IPS-NIHi7 (cell line): ENCODE results near the gene DCDC1.
"Not testable (repeated sequence)": the region's sequence is repeated elsewhere in the genome, so short reads cannot be mapped to it uniquely, and the experiment has no call there.

Experiments
- DNase-seq: peaks from one replicate; pipeline ENCODE4 v3.0.0; 2012; ENCODE audit warnings: mixed read lengths; ENCODE audit errors: extremely low spot score

The DCDC1 gene

GRCh38 chr11:30991376-30991775, 378.2 kb downstream of the DCDC1 start:
- no peak for DNase-seq

- DNase-seq: no peak
Observed at GRCh38 chr11:30990625-30991296, 378.8 kb downstream of the DCDC1 start.

- DNase-seq: no peak
Observed at GRCh38 chr11:30987819-30988218, 381.7 kb downstream of the DCDC1 start.

GRCh38 chr11:30985536-30985935, 384.0 kb downstream of the DCDC1 start:
- DNase-seq: no peak

- no peak for DNase-seq
Observed at GRCh38 chr11:30984827-30985226, 384.7 kb downstream of the DCDC1 start.

GRCh38 chr11:30984442-30984816, 385.1 kb downstream of the DCDC1 start:
- DNase-seq: no peak

GRCh38 chr11:30983776-30984441, 385.6 kb downstream of the DCDC1 start:
- no peak for DNase-seq

- no peak for DNase-seq
Observed at GRCh38 chr11:30983143-30983542, 386.4 kb downstream of the DCDC1 start.

- DNase-seq: no peak
Observed at GRCh38 chr11:30967579-30967978, 402.0 kb downstream of the DCDC1 start.

GRCh38 chr11:30960387-30960992, 409.0 kb downstream of the DCDC1 start:
- no peak for DNase-seq

GRCh38 chr11:30956751-30957150, 412.8 kb downstream of the DCDC1 start:
- DNase-seq: no peak

- no peak for DNase-seq
Observed at GRCh38 chr11:30949838-30950237, 419.7 kb downstream of the DCDC1 start.

GRCh38 chr11:30947715-30948114, 421.8 kb downstream of the DCDC1 start:
- not testable (repeated sequence) for DNase-seq

GRCh38 chr11:30938810-30939209, 430.7 kb downstream of the DCDC1 start:
- no peak for DNase-seq

- DNase-seq: no peak
Observed at GRCh38 chr11:30938171-30938570, 431.4 kb downstream of the DCDC1 start.

- no peak for DNase-seq
Observed at GRCh38 chr11:30936491-30936890, 433.0 kb downstream of the DCDC1 start.

GRCh38 chr11:30935861-30936260, 433.7 kb downstream of the DCDC1 start:
- no peak for DNase-seq

- DNase-seq: no peak
Observed at GRCh38 chr11:30926130-30926529, 443.4 kb downstream of the DCDC1 start.

GRCh38 chr11:30921811-30922210, 447.7 kb downstream of the DCDC1 start:
- DNase-seq: no peak

GRCh38 chr11:30919389-30920152, 450.0 kb downstream of the DCDC1 start:
- no peak for DNase-seq

- peak; percentile 43 for DNase-seq
Observed at GRCh38 chr11:30917859-30918478, 451.6 kb downstream of the DCDC1 start.

- no peak for DNase-seq
Observed at GRCh38 chr11:30917266-30917665, 452.3 kb downstream of the DCDC1 start.
